Transverse colon (tissue), 4 donors: ENCODE data around the gene LMO7.
"Not testable (repeated sequence)": the region's sequence is repeated elsewhere in the genome, so short reads cannot be mapped to it uniquely, and the experiment has no call there.

Experiments used
- CTCF ChIP-seq, 5 experiments: fragments of 200-600 bp in 3 of 5; fragments of 450-650 bp in 2 of 5; sonication (generic) in 3 of 5; IDR thresholded peaks; 1 replicate in 2 of 5; 2 replicates in 3 of 5; pipeline ENCODE4 v1.5.1; 2016 to 2017; ENCODE audit warnings: antibody characterized with exemption in 5 of 5, inconsistent platforms in 3 of 5, mild to moderate bottlenecking in 2 of 5, moderate library complexity in 1 of 5
- POLR2A ChIP-seq: fragments of 450-650 bp; IDR thresholded peaks from one replicate; pipeline ENCODE4 v1.6.1; 2016; ENCODE audit warnings: antibody characterized with exemption, mild to moderate bottlenecking, moderate library complexity
- POLR2AphosphoS5 ChIP-seq, 3 donors: sonication (generic); formaldehyde crosslinking; IDR thresholded peaks; one replicate each; pipeline ENCODE4 v1.6.1; 2016; ENCODE audit warnings: antibody characterized with exemption in 3 of 3

- not testable (repeated sequence) for TF ChIP-seq POLR2AphosphoS5 (IDR thresholded peaks at IDR 0.05); POLR2A; CTCF (IDR thresholded peaks at IDR 0.05)
Measured at GRCh38 chr13:75699717-75700116, 63.6 kb downstream of the LMO7 start.
